Right atrium auricular region (tissue), 2 donors: ENCODE results near the gene RIC3. TPM values are rescaled to one million over a fixed set of nuclear protein-coding genes. Genes with fewer than 3 reads are reported as not detected.

Source experiments
- DNase-seq: peaks from one replicate; pipeline ENCODE4 v3.0.0-alpha.2; 2019; ENCODE audit warnings: low spot score
- H3K27ac ChIP-seq, 2 donors: fragments of 200-600 bp; sonication (generic); 1 replicate in 1 of 2; 2 replicates in 1 of 2; pipeline ENCODE4 v1.5.1; 2016 to 2019
- H3K27me3 ChIP-seq, 2 donors: fragments of 200-600 bp; sonication (generic); one replicate each; pipeline versions ENCODE4 v1.5.1 to v1.6.0; 2017 to 2019
- H3K36me3 ChIP-seq: fragments of 200-600 bp; sonication (generic); one replicate; pipeline ENCODE4 v1.5.1; 2016
- H3K4me1 ChIP-seq, 2 donors: fragments of 200-600 bp; sonication (generic); one replicate each; pipeline versions ENCODE4 v1.5.1 to v1.6.0; 2017 to 2019
- H3K4me3 ChIP-seq, 2 donors: fragments of 200-600 bp; sonication (generic); 1 replicate in 1 of 2; 2 replicates in 1 of 2; pipeline ENCODE4 v1.5.1; 2017 to 2019; ENCODE audit warnings: mild to moderate bottlenecking in 1 of 2, moderate library complexity in 1 of 2
- H3K9me3 ChIP-seq, 2 donors: fragments of 200-600 bp; sonication (generic); one replicate each; pipeline ENCODE4 v1.5.1; 2019
- total RNA-seq, 2 donors: library from RNA; depleted of rRNA; stranded (reverse); fragments of >200 nt; gene quantifications; one replicate each; pipeline ENCODE4 v1.1.0, GENCODE V29; 2016
- TF ChIP-seq, protein P1 (sequence below), 2 donors: fragments of 200-600 bp; sonication (generic); IDR thresholded peaks; one replicate each; pipeline ENCODE4 v1.5.1; 2019; ENCODE audit warnings: antibody characterized with exemption in 2 of 2

Gene RIC3
- total RNA-seq, 2 donors from 2014 or later, result 7.9 to 8.5 TPM

DNA sequence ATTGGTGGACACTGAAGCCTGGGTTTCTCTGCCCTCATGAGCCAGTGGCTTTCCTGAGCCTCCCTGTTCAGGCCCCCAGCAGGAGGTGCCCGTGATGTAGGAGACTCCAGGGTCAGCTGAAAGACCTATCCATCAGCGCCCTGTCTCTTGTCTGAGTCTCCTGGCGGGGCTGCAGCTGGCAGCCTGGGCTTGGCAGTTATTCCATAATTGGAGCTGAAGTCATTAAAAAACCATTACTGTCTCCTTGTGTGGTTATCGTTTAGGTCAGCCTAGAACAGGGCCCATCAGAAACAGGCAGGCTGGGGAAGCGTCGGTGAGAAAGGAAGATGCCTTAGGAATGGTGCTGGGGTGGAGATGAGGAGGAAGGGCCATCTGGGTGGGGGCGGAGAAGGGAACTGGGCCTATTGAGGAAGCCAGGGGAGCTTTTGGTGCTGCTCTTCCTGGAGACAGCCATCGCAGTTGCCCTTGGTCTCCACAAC is 82.8 kb downstream of the RIC3 start:
- Histone ChIP-seq H3K27me3 (no peaks in the 10 kb centered on the region), H3K4me1 (peaks cover 0 to 54% of the 10 kb centered on the region in 2 donors), H3K4me3 (no peak overlapping the region), H3K27ac (peak overlapping the region; percentile 21 to 29), H3K9me3 (no peaks in the 10 kb centered on the region), H3K36me3 (no peaks in the 10 kb centered on the region)
- TF ChIP-seq, protein P1, sequence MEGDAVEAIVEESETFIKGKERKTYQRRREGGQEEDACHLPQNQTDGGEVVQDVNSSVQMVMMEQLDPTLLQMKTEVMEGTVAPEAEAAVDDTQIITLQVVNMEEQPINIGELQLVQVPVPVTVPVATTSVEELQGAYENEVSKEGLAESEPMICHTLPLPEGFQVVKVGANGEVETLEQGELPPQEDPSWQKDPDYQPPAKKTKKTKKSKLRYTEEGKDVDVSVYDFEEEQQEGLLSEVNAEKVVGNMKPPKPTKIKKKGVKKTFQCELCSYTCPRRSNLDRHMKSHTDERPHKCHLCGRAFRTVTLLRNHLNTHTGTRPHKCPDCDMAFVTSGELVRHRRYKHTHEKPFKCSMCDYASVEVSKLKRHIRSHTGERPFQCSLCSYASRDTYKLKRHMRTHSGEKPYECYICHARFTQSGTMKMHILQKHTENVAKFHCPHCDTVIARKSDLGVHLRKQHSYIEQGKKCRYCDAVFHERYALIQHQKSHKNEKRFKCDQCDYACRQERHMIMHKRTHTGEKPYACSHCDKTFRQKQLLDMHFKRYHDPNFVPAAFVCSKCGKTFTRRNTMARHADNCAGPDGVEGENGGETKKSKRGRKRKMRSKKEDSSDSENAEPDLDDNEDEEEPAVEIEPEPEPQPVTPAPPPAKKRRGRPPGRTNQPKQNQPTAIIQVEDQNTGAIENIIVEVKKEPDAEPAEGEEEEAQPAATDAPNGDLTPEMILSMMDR (IDR thresholded peaks at IDR 0.05), result no peak
- no peak for DNase-seq

DNA sequence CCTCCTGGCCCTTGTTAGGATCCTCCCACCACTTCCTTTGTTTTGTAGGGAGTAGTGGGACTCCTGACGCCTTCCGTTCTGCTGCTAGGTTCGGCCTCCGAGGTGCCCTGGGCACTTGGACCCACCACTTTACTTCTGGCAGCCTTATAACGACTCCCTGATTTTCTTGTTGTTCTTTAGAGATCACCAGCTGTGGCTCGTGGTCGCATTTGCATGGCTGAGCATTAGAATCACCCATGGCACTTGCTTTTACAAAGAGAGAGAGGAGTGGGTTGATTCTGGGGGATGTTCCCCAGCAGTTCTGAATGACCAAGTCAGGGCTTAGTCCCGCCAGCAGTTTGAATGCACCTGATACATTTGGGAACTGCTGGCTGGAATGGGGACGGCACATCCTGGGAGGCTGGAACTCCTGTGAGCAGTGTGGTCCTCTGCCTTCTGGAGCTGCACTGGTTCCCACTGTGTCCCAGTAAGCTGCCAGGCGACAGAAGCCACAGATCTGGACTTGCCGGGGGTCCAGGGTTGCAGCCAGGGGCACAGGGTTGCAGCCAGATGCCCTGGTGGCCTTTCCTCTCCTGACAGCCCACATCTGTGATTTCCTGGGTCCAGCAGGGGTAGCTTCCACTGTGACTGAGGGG is 83.7 kb downstream of the RIC3 start:
- Histone ChIP-seq H3K4me3 (no peak overlapping the region), H3K27me3 (no peaks in the 10 kb centered on the region), H3K9me3 (no peaks in the 10 kb centered on the region), H3K4me1 (peaks cover 0 to 59% of the 10 kb centered on the region in 2 donors), H3K36me3 (no peaks in the 10 kb centered on the region), H3K27ac (no peak overlapping the region)
- TF ChIP-seq, protein P1 (IDR thresholded peaks at IDR 0.05), result no peak
- no peak for DNase-seq

DNA sequence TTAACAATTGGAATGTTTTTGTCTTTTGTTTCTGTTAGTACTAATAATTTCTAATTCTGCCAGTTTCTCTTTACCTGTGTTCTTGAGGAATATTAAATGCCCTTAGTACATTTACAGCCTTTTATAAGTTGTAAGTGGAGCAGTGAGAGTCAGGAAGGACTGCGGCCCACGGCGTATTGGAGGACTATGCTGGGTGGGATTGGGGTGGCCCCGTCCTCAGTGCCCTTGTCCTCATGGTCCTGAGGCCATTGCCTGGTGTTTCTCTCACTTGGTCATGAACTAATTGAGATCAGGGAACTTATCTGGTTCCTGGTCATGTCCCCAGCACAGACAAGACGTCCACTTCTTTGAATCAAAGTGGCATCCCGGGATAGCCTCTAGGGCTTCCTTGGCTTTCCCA is 84.5 kb downstream of the RIC3 start:
- Histone ChIP-seq H3K9me3 (no peaks in the 10 kb centered on the region), H3K27ac (no peak overlapping the region), H3K36me3 (no peaks in the 10 kb centered on the region), H3K4me3 (no peak overlapping the region), H3K27me3 (no peaks in the 10 kb centered on the region), H3K4me1 (peaks cover 0 to 59% of the 10 kb centered on the region in 2 donors)
- DNase-seq, result no peak
- TF ChIP-seq, protein P1 (IDR thresholded peaks at IDR 0.05), result no peak

DNA sequence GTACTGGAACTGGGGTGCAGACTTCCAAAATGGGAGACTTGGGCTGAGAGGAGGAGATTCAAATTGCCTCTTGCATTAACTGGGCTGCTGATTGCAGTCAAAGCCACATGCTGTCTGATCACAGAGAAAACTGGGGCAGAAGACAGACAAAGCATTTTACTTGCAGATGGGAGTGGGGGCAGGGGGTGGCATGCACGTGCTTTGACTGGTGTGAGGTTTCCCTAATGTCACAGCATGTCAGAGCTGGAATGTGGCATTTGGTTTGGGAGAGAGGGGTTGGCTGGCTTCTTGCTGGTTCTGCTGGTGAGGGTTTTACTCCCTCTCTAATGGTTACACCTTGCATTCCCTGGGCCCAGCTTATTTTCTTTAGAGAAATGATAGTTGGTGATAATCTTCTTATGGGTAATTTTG is 84.9 kb downstream of the RIC3 start:
- H3K27me3 ChIP-seq, result no peaks in the 10 kb centered on the region
- TF ChIP-seq, protein P1 (IDR thresholded peaks at IDR 0.05), result no peak
- H3K4me1 ChIP-seq, result peaks cover 0 to 59% of the 10 kb centered on the region in 2 donors
- no peak for DNase-seq
- H3K4me3 ChIP-seq, result no peak overlapping the region
- no peaks in the 10 kb centered on the region for H3K36me3 ChIP-seq
- H3K27ac ChIP-seq, result peak overlapping the region in 1 of 2 donors; percentile 37
- H3K9me3 ChIP-seq, result no peaks in the 10 kb centered on the region

DNA sequence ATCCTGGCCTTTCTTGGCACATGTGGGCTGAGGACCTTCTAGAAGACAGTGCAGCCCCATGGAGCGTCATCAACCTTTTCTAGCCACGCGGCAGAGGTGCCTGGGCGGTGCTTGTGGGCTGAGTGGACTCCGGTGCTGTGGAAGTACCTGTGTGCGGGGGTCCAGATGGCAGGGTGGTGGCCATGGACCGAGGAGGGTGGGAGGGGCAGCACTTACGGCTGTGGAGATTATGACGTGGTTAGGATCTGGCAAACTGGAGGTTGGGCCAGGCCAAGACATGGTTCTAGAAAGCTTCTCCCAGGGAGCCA is 85.8 kb downstream of the RIC3 start:
- DNase-seq, result no peak

More for the DNA sequence above, 85.8 kb downstream of the RIC3 start:
- Histone ChIP-seq H3K27ac (peak overlapping the region; percentile 16 to 37), H3K4me1 (peaks cover 0 to 59% of the 10 kb centered on the region in 2 donors), H3K9me3 (no peaks in the 10 kb centered on the region), H3K36me3 (no peaks in the 10 kb centered on the region), H3K4me3 (no peak overlapping the region), H3K27me3 (no peaks in the 10 kb centered on the region)
- TF ChIP-seq, protein P1 (IDR thresholded peaks at IDR 0.05), result no peak
